MM.1S (cell line): ENCODE data around the gene FRYL.

Experiments
- DNase-seq: peaks from one replicate; pipeline ENCODE4 v3.0.0-alpha.2; 2015
- H2AFZ ChIP-seq: fragments of 300-600 bp; sonication (generic); 2 replicates; pipeline ENCODE4 v1.6.0; 2016; ENCODE audit warnings: antibody characterized with exemption, low read length
- H3F3A ChIP-seq: fragments of 300-600 bp; sonication (generic); 2 replicates; pipeline ENCODE4 v1.6.1; 2016; ENCODE audit warnings: mild to moderate bottlenecking, antibody characterized with exemption, low read length, moderate library complexity, mixed read lengths; ENCODE audit not compliant: insufficient read depth
- H3K27ac ChIP-seq: fragments of 300-600 bp; sonication (generic); 2 replicates; pipeline ENCODE4 v1.5.1; 2016; ENCODE audit warnings: mild to moderate bottlenecking, low read length
- H3K27me3 ChIP-seq: fragments of 300-600 bp; sonication (generic); replicated peaks from 2 replicates; pipeline ENCODE4 v1.6.0; 2016; ENCODE audit warnings: low read length; ENCODE audit not compliant: insufficient read depth
- H3K36me3 ChIP-seq: fragments of 300-600 bp; sonication (generic); replicated peaks from 2 replicates; pipeline ENCODE4 v1.6.1; 2016; ENCODE audit warnings: mild to moderate bottlenecking, low read length, mixed read lengths; ENCODE audit not compliant: insufficient read depth
- H3K4me1 ChIP-seq: fragments of 300-600 bp; sonication (generic); 2 replicates; pipeline ENCODE4 v1.6.1; 2016; ENCODE audit warnings: low read length, mixed read lengths
- H3K4me2 ChIP-seq: fragments of 300-600 bp; sonication (generic); 2 replicates; pipeline ENCODE4 v1.6.0; 2016; ENCODE audit warnings: low read depth, low read length
- H3K4me3 ChIP-seq: fragments of 300-600 bp; sonication (generic); 2 replicates; pipeline ENCODE4 v1.5.1; 2016; ENCODE audit warnings: low read length, mixed read lengths
- H3K79me2 ChIP-seq: fragments of 300-600 bp; sonication (generic); 2 replicates; pipeline ENCODE4 v1.6.1; 2016; ENCODE audit warnings: mixed run types, low read length, mixed read lengths
- H3K9ac ChIP-seq: fragments of 300-600 bp; sonication (generic); 2 replicates; pipeline ENCODE4 v1.6.1; 2016; ENCODE audit warnings: low read length, mixed read lengths
- H3K9me2 ChIP-seq: fragments of 300-600 bp; sonication (generic); replicated peaks from 2 replicates; pipeline ENCODE4 v1.6.1; 2016; ENCODE audit warnings: mild to moderate bottlenecking, low read length, mixed read lengths; ENCODE audit not compliant: insufficient read depth
- H3K9me3 ChIP-seq: fragments of 300-600 bp; sonication (generic); replicated peaks from 2 replicates; pipeline ENCODE4 v1.6.1; 2016; ENCODE audit warnings: mild to moderate bottlenecking, low read length, mixed read lengths; ENCODE audit not compliant: insufficient read depth
- H4K20me1 ChIP-seq: fragments of 300-600 bp; sonication (generic); 2 replicates; pipeline ENCODE4 v1.6.1; 2016; ENCODE audit warnings: mild to moderate bottlenecking, low read length, moderate library complexity, mixed read lengths; ENCODE audit not compliant: insufficient read depth
- CTCF ChIP-seq: fragments of 300-600 bp; sonication (generic); IDR thresholded peaks from 2 replicates; pipeline ENCODE4 v1.5.1; 2016; ENCODE audit warnings: antibody characterized with exemption, low read length, mixed read lengths
- EZH2 ChIP-seq: fragments of 300-600 bp; sonication (generic); optimal IDR thresholded peaks from 2 replicates; pipeline ENCODE3; 2017; ENCODE audit warnings: low read depth, mild to moderate bottlenecking, antibody characterized with exemption, low read length, mixed read lengths
- EZH2phosphoT487 ChIP-seq: fragments of 300-600 bp; sonication (generic); IDR thresholded peaks from 2 replicates; pipeline ENCODE4 v1.6.1; 2018; ENCODE audit warnings: antibody characterized with exemption, low read length

Gene FRYL

GRCh38 chr4:48565362-48566033 is 214.6 kb downstream of the FRYL start:
- Histone ChIP-seq H3K9me3 (no peaks in the 10 kb centered on the region), H3K4me1 (no peaks in the 10 kb centered on the region), H4K20me1 (peaks cover 1% of the 10 kb centered on the region; the same call in 1 of the 2 replicates), H3K27ac (no peak overlapping the region), H3K4me3 (no peak overlapping the region), H3K27me3 (no peaks in the 10 kb centered on the region), H3K9me2 (no peaks in the 10 kb centered on the region), H3K79me2 (no peaks in the 10 kb centered on the region), H3K36me3 (peaks cover 9% of the 10 kb centered on the region; the same call in 1 of the 2 replicates), H3K4me2 (no peak overlapping the region), H3F3A (no peaks in the 10 kb centered on the region; the same call in 1 of the 2 replicates), H3K9ac (no peak overlapping the region), H2AFZ (no peak overlapping the region)
- DNase-seq, result no peak
- TF ChIP-seq EZH2, result no peak
- no peak for TF ChIP-seq EZH2phosphoT487
- TF ChIP-seq CTCF, result no peak

GRCh38 chr4:48564151-48564550 is 215.9 kb downstream of the FRYL start:
- H3F3A ChIP-seq, result no peaks in the 10 kb centered on the region; the same call in 1 of the 2 replicates
- DNase-seq, result no peak
- H3K36me3 ChIP-seq, result peaks cover 3% of the 10 kb centered on the region; the same call in 1 of the 2 replicates
- H3K27ac ChIP-seq, result no peak overlapping the region
- H3K4me1 ChIP-seq, result no peaks in the 10 kb centered on the region
- H3K79me2 ChIP-seq, result no peaks in the 10 kb centered on the region
- H3K4me3 ChIP-seq, result no peak overlapping the region
- no peaks in the 10 kb centered on the region for H3K27me3 ChIP-seq
- no peak overlapping the region for H2AFZ ChIP-seq
- no peaks in the 10 kb centered on the region for H3K9me2 ChIP-seq
- H3K4me2 ChIP-seq, result no peak overlapping the region
- TF ChIP-seq EZH2 (no peak), CTCF (no peak), EZH2phosphoT487 (no peak)
- no peaks in the 10 kb centered on the region for H3K9me3 ChIP-seq
- no peak overlapping the region for H3K9ac ChIP-seq
- peaks cover 3% of the 10 kb centered on the region; the same call in 1 of the 2 replicates for H4K20me1 ChIP-seq

- Histone ChIP-seq H3F3A (no peaks in the 10 kb centered on the region; the same call in 1 of the 2 replicates), H3K4me1 (no peaks in the 10 kb centered on the region), H3K79me2 (no peaks in the 10 kb centered on the region), H4K20me1 (peaks cover 3% of the 10 kb centered on the region; the same call in 1 of the 2 replicates), H3K4me2 (no peak overlapping the region), H3K9ac (no peak overlapping the region), H3K9me3 (no peaks in the 10 kb centered on the region), H3K27ac (no peak overlapping the region), H2AFZ (no peak overlapping the region), H3K9me2 (no peaks in the 10 kb centered on the region), H3K27me3 (no peaks in the 10 kb centered on the region), H3K4me3 (no peak overlapping the region), H3K36me3 (no peaks in the 10 kb centered on the region; the same call in 1 of the 2 replicates)
- TF ChIP-seq CTCF, result no peak
- no peak for TF ChIP-seq EZH2phosphoT487
- no peak for TF ChIP-seq EZH2
- DNase-seq, result no peak
These were observed 221.3 kb downstream of the FRYL start for GRCh38 chr4:48558819-48559218.
